ENCODE data around the gene ENAH.
"Not testable (repeated sequence)": the region's sequence is repeated elsewhere in the genome, so short reads cannot be mapped to it uniquely, and the experiment has no call there.

Gene ENAH

GRCh38 chr1:225520587-225521227 lies 132.2 kb downstream of the ENAH start:
- no peak for DNase-seq

- DNase-seq = no peak
These were observed 133.6 kb downstream of the ENAH start for GRCh38 chr1:225519166-225519863.

GRCh38 chr1:225517697-225518096 lies 135.2 kb downstream of the ENAH start:
- no peak for DNase-seq

GRCh38 chr1:225517221-225517620 lies 135.7 kb downstream of the ENAH start:
- no peak for DNase-seq

- DNase-seq = no peak
These were observed 138.2 kb downstream of the ENAH start for GRCh38 chr1:225514671-225515081.

- not testable (repeated sequence) for DNase-seq
These were observed 139.3 kb downstream of the ENAH start for GRCh38 chr1:225513576-225513975.

- DNase-seq = no peak
These were observed 141.0 kb downstream of the ENAH start for GRCh38 chr1:225511828-225512381.

GRCh38 chr1:225510740-225511139 lies 142.2 kb downstream of the ENAH start:
- not testable (repeated sequence) for DNase-seq

GRCh38 chr1:225509770-225510169 lies 143.2 kb downstream of the ENAH start:
- DNase-seq = no peak

- no peak for DNase-seq
These were observed 143.6 kb downstream of the ENAH start for GRCh38 chr1:225509376-225509707.

GRCh38 chr1:225508538-225509375 lies 144.2 kb downstream of the ENAH start:
- no peak for DNase-seq

GRCh38 chr1:225506727-225507126 lies 146.2 kb downstream of the ENAH start:
- DNase-seq = no peak

- no peak for DNase-seq
These were observed 148.1 kb downstream of the ENAH start for GRCh38 chr1:225504776-225505175.

- DNase-seq = no peak
These were observed 152.2 kb downstream of the ENAH start for GRCh38 chr1:225500624-225501192.

- no peak for DNase-seq
These were observed 154.3 kb downstream of the ENAH start for GRCh38 chr1:225498549-225499136.

- DNase-seq = no peak
These were observed 158.0 kb downstream of the ENAH start for GRCh38 chr1:225494789-225495359.

GRCh38 chr1:225493591-225494246 lies 159.2 kb downstream of the ENAH start:
- DNase-seq = no peak

GRCh38 chr1:225488676-225489075 lies 164.2 kb downstream of the ENAH start:
- DNase-seq = no peak

GRCh38 chr1:225486856-225487255 lies 166.1 kb downstream of the ENAH start:
- no peak for DNase-seq

GRCh38 chr1:225485991-225486530 lies 166.9 kb downstream of the ENAH start:
- no peak for DNase-seq

GRCh38 chr1:225485226-225485625 lies 167.7 kb downstream of the ENAH start:
- no peak for DNase-seq
